Keratinocyte (primary cell): ENCODE results near the gene MKLN1.

Experiments
- CTCF ChIP-seq, 3 experiments: IDR thresholded peaks in 1 of 3; conservative IDR thresholded peaks in 1 of 3; optimal IDR thresholded peaks in 1 of 3; 2 replicates in 2 of 3; 3 replicates in 1 of 3; pipeline versions ENCODE3 to v1.5.1; 2011; ENCODE audit warnings: low read length in 3 of 3, mild to moderate bottlenecking in 3 of 3, moderate library complexity in 2 of 3, control low read depth in 1 of 3, inconsistent platforms in 1 of 3; ENCODE audit not compliant: insufficient read depth in 2 of 3; ENCODE audit errors: extremely low read depth in 1 of 3
- EZH2 ChIP-seq: IDR thresholded peaks from one replicate; pipeline ENCODE4 v1.6.1; 2012; ENCODE audit warnings: inconsistent platforms, mild to moderate bottlenecking, low read length, moderate library complexity

GRCh38 chr7:131538813-131539179, 211.1 kb downstream of the MKLN1 start:
- TF ChIP-seq CTCF (optimal IDR thresholded peaks at IDR 0.05 in 1 of 3, IDR thresholded peaks at IDR 0.05 in 1 of 3, conservative IDR thresholded peaks at IDR 0.05 in 1 of 3; ENCODE audit: extremely low read depth in 1 of 3, insufficient read depth in 2 of 3, low read length in 3 of 3) (no peak), EZH2 (no peak)
